CD4-positive, alpha-beta memory T cell (primary cell): ENCODE measurements around the gene TNPO1. TPM values are rescaled to one million over a fixed set of nuclear protein-coding genes. Genes with fewer than 3 reads are reported as not detected.
A peak's percentile ranks its signal among the peaks of the same experiment; 100 is the strongest.

Experiments
- CTCF ChIA-PET: fragments of 350-600 bp; sonication (Branson Sonifier 250); formaldehyde crosslinking; loops from one replicate; lab custom pipeline; 2021; ENCODE audit warnings: inconsistent platforms; ENCODE audit not compliant: partially characterized antibody; lab: Charles Lee
- POLR2A ChIA-PET: fragments of 350-600 bp; sonication (Branson Sonifier 250); formaldehyde crosslinking; loops from one replicate; lab custom pipeline; 2021; ENCODE audit not compliant: partially characterized antibody; lab: Charles Lee
- DNase-seq, 5 donors: peaks; one replicate each; pipeline versions ENCODE4 v3.0.0 to v3.0.0-alpha.2; 2020 to 2022; ENCODE audit warnings: mixed read lengths in 1 of 5
- H3K27ac ChIP-seq: one replicate; pipeline ENCODE4 v1.7.0; 2013; ENCODE audit warnings: low read depth, low read length
- H3K27me3 ChIP-seq: 2 replicates; pipeline ENCODE4 v1.7.0; 2013; ENCODE audit warnings: mild to moderate bottlenecking, low read length, moderate library complexity; ENCODE audit not compliant: insufficient read depth
- H3K36me3 ChIP-seq: 2 replicates; pipeline ENCODE4 v1.7.0; 2013; ENCODE audit warnings: mild to moderate bottlenecking, low read length, moderate library complexity; ENCODE audit not compliant: insufficient read depth
- H3K4me1 ChIP-seq: 2 replicates; pipeline ENCODE4 v1.7.0; 2013; ENCODE audit warnings: mild to moderate bottlenecking, low read length, moderate library complexity; ENCODE audit not compliant: insufficient read depth
- H3K4me3 ChIP-seq, 2 donors: one replicate each; pipeline ENCODE4 v1.7.0; 2013; ENCODE audit warnings: low read length in 2 of 2, mild to moderate bottlenecking in 1 of 2
- H3K9me3 ChIP-seq, 2 donors: one replicate each; pipeline ENCODE4 v1.7.0; 2013; ENCODE audit warnings: low read length in 2 of 2, control low read depth in 1 of 2; ENCODE audit not compliant: control insufficient read depth in 1 of 2
- H3K27ac Mint-ChIP-seq, 7 donors: one replicate each; pipeline ENCODE4 v1.8.0; 2020 to 2021; ENCODE audit warnings: mixed read lengths in 7 of 7, mild to moderate bottlenecking in 6 of 7, inconsistent platforms in 3 of 7, moderate library complexity in 3 of 7
- H3K27me3 Mint-ChIP-seq, 2 donors: one replicate each; pipeline ENCODE4 v1.8.0; 2020 to 2021; ENCODE audit warnings: mixed read lengths in 2 of 2
- H3K36me3 Mint-ChIP-seq, 2 donors: one replicate each; pipeline ENCODE4 v1.8.0; 2020 to 2021; ENCODE audit warnings: mixed read lengths in 2 of 2, inconsistent platforms in 1 of 2, mild to moderate bottlenecking in 1 of 2
- H3K4me1 Mint-ChIP-seq, 4 donors: one replicate each; pipeline ENCODE4 v1.8.0; 2020 to 2021; ENCODE audit warnings: mixed read lengths in 4 of 4, mild to moderate bottlenecking in 1 of 4
- H3K4me3 Mint-ChIP-seq, 8 donors: one replicate each; pipeline ENCODE4 v1.8.0; 2020 to 2021; ENCODE audit warnings: mixed read lengths in 8 of 8, mild to moderate bottlenecking in 7 of 8, moderate library complexity in 6 of 8, inconsistent platforms in 3 of 8
- H3K9me3 Mint-ChIP-seq, 8 donors: one replicate each; pipeline ENCODE4 v1.8.0; 2020 to 2021; ENCODE audit warnings: mixed read lengths in 8 of 8, mild to moderate bottlenecking in 5 of 8, inconsistent platforms in 3 of 8, moderate library complexity in 1 of 8
- intact Hi-C: fragments of 100-400 bp; cut with micrococcal nuclease; formaldehyde crosslinking; loops from one replicate; pipeline ENCODE4 v1.15.1; 2023
- polyA plus RNA-seq, 2 donors: library from polyadenylated mRNA; unstranded; fragments of 300-500 nt; fragmentation: Illumina TruSeq; gene quantifications; one replicate each; pipeline ENCODE4 v1.2.3, GENCODE V29; 2021
- total RNA-seq, 2 experiments: library from RNA; stranded (reverse); gene quantifications; one replicate each; pipeline ENCODE4 v1.2.3, GENCODE V29; 2021

Gene TNPO1
- total and polyA plus RNA-seq, 4 experiments from 2014 or later, result 46.6 to 86.4 (median 66.8) TPM

- peaks cover 48 to 83% of the 10 kb centered on the region in 2 donors for H3K36me3 Mint-ChIP-seq
- intact Hi-C loops, result no loop called here
- no peaks in the 10 kb centered on the region for H3K9me3 ChIP-seq
- no peaks in the 10 kb centered on the region for H3K27me3 ChIP-seq
- H3K27ac ChIP-seq, result no peak overlapping the region
- ChIA-PET POLR2A (no interaction called here), CTCF (no interaction called here)
- H3K4me3 ChIP-seq, result no peak overlapping the region
- H3K27me3 Mint-ChIP-seq, result no peaks in the 10 kb centered on the region
- no peaks in the 10 kb centered on the region for H3K9me3 Mint-ChIP-seq
- DNase-seq, result no peak
- peak overlapping the region in 1 of 7 donors; percentile 35 for H3K27ac Mint-ChIP-seq
- H3K4me1 ChIP-seq, result no peaks in the 10 kb centered on the region
- no peak overlapping the region for H3K4me3 Mint-ChIP-seq
- peaks cover 58% of the 10 kb centered on the region for H3K36me3 ChIP-seq
- H3K4me1 Mint-ChIP-seq, result peaks cover 0 to 7% (median 4%) of the 10 kb centered on the region in 4 donors
Measured at GRCh38 chr5:72884892-72885291, 68.4 kb downstream of the TNPO1 start.

GRCh38 chr5:72885824-72886223 is 69.4 kb downstream of the TNPO1 start:
- H3K27ac Mint-ChIP-seq, result no peak overlapping the region
- H3K36me3 ChIP-seq, result peaks cover 63% of the 10 kb centered on the region
- peaks cover 0 to 7% (median 4%) of the 10 kb centered on the region in 4 donors for H3K4me1 Mint-ChIP-seq
- no peak overlapping the region for H3K27ac ChIP-seq
- no peaks in the 10 kb centered on the region for H3K27me3 ChIP-seq
- H3K27me3 Mint-ChIP-seq, result no peaks in the 10 kb centered on the region
- no peak for DNase-seq
- no peaks in the 10 kb centered on the region for H3K4me1 ChIP-seq
- POLR2A ChIA-PET, result no interaction called here
- CTCF ChIA-PET, result no interaction called here
- H3K4me3 ChIP-seq, result no peak overlapping the region
- no peaks in the 10 kb centered on the region for H3K9me3 Mint-ChIP-seq
- intact Hi-C loops, result no loop called here
- H3K9me3 ChIP-seq, result no peaks in the 10 kb centered on the region
- peaks cover 52 to 91% of the 10 kb centered on the region in 2 donors for H3K36me3 Mint-ChIP-seq
- no peak overlapping the region for H3K4me3 Mint-ChIP-seq

- Histone ChIP-seq H3K9me3 (no peaks in the 10 kb centered on the region), H3K36me3 (peaks cover 60% of the 10 kb centered on the region), H3K4me3 (no peak overlapping the region), H3K27ac (no peak overlapping the region), H3K27me3 (no peaks in the 10 kb centered on the region), H3K4me1 (no peaks in the 10 kb centered on the region)
- peaks cover 56 to 89% of the 10 kb centered on the region in 2 donors for H3K36me3 Mint-ChIP-seq
- no peaks in the 10 kb centered on the region for H3K9me3 Mint-ChIP-seq
- H3K4me3 Mint-ChIP-seq, result no peak overlapping the region
- ChIA-PET CTCF (interaction anchor here (1.5 kb wide), 1 partner anchor 9 kb away, joined by 3 read pairs; no protein-coding TSS in a partner anchor), POLR2A (no interaction called here)
- DNase-seq, result no peak
- no peak overlapping the region for H3K27ac Mint-ChIP-seq
- intact Hi-C loops, result no loop called here
- H3K4me1 Mint-ChIP-seq, result peaks cover 0 to 6% (median 1%) of the 10 kb centered on the region in 4 donors
- no peaks in the 10 kb centered on the region for H3K27me3 Mint-ChIP-seq
Measured at GRCh38 chr5:72888595-72888994, 72.1 kb downstream of the TNPO1 start.

- H3K4me3 ChIP-seq, result no peak overlapping the region
- H3K27ac ChIP-seq, result no peak overlapping the region
- intact Hi-C loops, result no loop called here
- ChIA-PET POLR2A (no interaction called here), CTCF (interaction anchor here (1.5 kb wide), 1 partner anchor 8 kb away, joined by 3 read pairs; no protein-coding TSS in a partner anchor)
- no peak overlapping the region for H3K4me3 Mint-ChIP-seq
- H3K36me3 ChIP-seq, result peaks cover 62% of the 10 kb centered on the region
- H3K4me1 Mint-ChIP-seq, result peaks cover 0 to 6% (median 1%) of the 10 kb centered on the region in 4 donors
- H3K27ac Mint-ChIP-seq, result peak overlapping the region in 3 of 7 donors; percentile 11 to 59 (median 47)
- H3K27me3 Mint-ChIP-seq, result no peaks in the 10 kb centered on the region
- H3K9me3 ChIP-seq, result no peaks in the 10 kb centered on the region
- no peaks in the 10 kb centered on the region for H3K9me3 Mint-ChIP-seq
- no peaks in the 10 kb centered on the region for H3K4me1 ChIP-seq
- no peak for DNase-seq
- H3K27me3 ChIP-seq, result no peaks in the 10 kb centered on the region
- H3K36me3 Mint-ChIP-seq, result peaks cover 59 to 91% of the 10 kb centered on the region in 2 donors
Measured at GRCh38 chr5:72889324-72889723, 72.9 kb downstream of the TNPO1 start.

GRCh38 chr5:72892846-72893245 is 76.4 kb downstream of the TNPO1 start:
- Mint-ChIP-seq H3K4me3 (no peak overlapping the region), H3K9me3 (no peaks in the 10 kb centered on the region), H3K27ac (peak overlapping the region in 1 of 7 donors; percentile 48), H3K27me3 (no peaks in the 10 kb centered on the region), H3K36me3 (peaks cover 53 to 81% of the 10 kb centered on the region in 2 donors), H3K4me1 (peaks cover 0 to 8% (median 2%) of the 10 kb centered on the region in 4 donors)
- Histone ChIP-seq H3K27ac (no peak overlapping the region), H3K9me3 (no peaks in the 10 kb centered on the region), H3K4me1 (no peaks in the 10 kb centered on the region), H3K36me3 (peaks cover 45% of the 10 kb centered on the region), H3K4me3 (no peak overlapping the region), H3K27me3 (no peaks in the 10 kb centered on the region)
- ChIA-PET CTCF (no interaction called here), POLR2A (no interaction called here)
- intact Hi-C loops, result no loop called here
- DNase-seq, result no peak

- Mint-ChIP-seq H3K9me3 (no peaks in the 10 kb centered on the region), H3K27me3 (no peaks in the 10 kb centered on the region)
Measured at GRCh38 chr5:72895758-72896157, 79.3 kb downstream of the TNPO1 start.

GRCh38 chr5:72906806-72907205 is 90.3 kb downstream of the TNPO1 start:
- no peak overlapping the region for H3K4me3 ChIP-seq
- CTCF ChIA-PET, result no interaction called here
- H3K4me1 ChIP-seq, result no peaks in the 10 kb centered on the region
- Mint-ChIP-seq H3K27me3 (no peaks in the 10 kb centered on the region), H3K4me1 (peaks cover 0 to 1% (median 0%) of the 10 kb centered on the region in 4 donors), H3K36me3 (peaks cover 49 to 55% of the 10 kb centered on the region in 2 donors), H3K27ac (peak overlapping the region in 1 of 7 donors; percentile 9), H3K9me3 (no peaks in the 10 kb centered on the region), H3K4me3 (no peak overlapping the region)
- H3K27me3 ChIP-seq, result no peaks in the 10 kb centered on the region
- no peak overlapping the region for H3K27ac ChIP-seq
- H3K36me3 ChIP-seq, result peaks cover 34% of the 10 kb centered on the region
- intact Hi-C loops, result no loop called here
- no peaks in the 10 kb centered on the region for H3K9me3 ChIP-seq
- POLR2A ChIA-PET, result no interaction called here
- no peak for DNase-seq

More at GRCh38 chr5:72895758-72896157, 79.3 kb downstream of the TNPO1 start:
- intact Hi-C loops, result no loop called here
- Histone ChIP-seq H3K36me3 (peaks cover 28% of the 10 kb centered on the region), H3K27ac (no peak overlapping the region), H3K27me3 (no peaks in the 10 kb centered on the region), H3K4me1 (no peaks in the 10 kb centered on the region), H3K4me3 (no peak overlapping the region), H3K9me3 (no peaks in the 10 kb centered on the region)
- CTCF ChIA-PET, result no interaction called here
- DNase-seq, result no peak
- no peak overlapping the region for H3K4me3 Mint-ChIP-seq
- POLR2A ChIA-PET, result no interaction called here
- peak overlapping the region in 2 of 7 donors; percentile 32 to 58 for H3K27ac Mint-ChIP-seq
- H3K36me3 Mint-ChIP-seq, result peaks cover 40 to 69% of the 10 kb centered on the region in 2 donors
- peaks cover 0 to 6% (median 2%) of the 10 kb centered on the region in 4 donors for H3K4me1 Mint-ChIP-seq
